ENCODE results near the gene MAP2K3. TPM values are rescaled to one million over a fixed set of nuclear protein-coding genes. Genes with fewer than 3 reads are reported as not detected.
A peak's percentile ranks its signal among the peaks of the same experiment; 100 is the strongest.

MAP2K3 gene
- total RNA-seq, 2 experiments from 2014 or later: 41.7 to 52.8 TPM

GRCh38 chr17:21289902-21290571, 5.5 kb downstream of the MAP2K3 start:
- no peak overlapping the region for H3K4me3 Mint-ChIP-seq
- DNase-seq: no peak
- no peaks in the 10 kb centered on the region for H3K9me3 Mint-ChIP-seq
- H3K4me1 Mint-ChIP-seq: peaks cover 43% of the 10 kb centered on the region
- H3K36me3 Mint-ChIP-seq (ENCODE audit: low read depth): peaks cover 11% of the 10 kb centered on the region
- ChIA-PET POLR2A (no interaction called here), CTCF (interaction anchor here (1.1 to 2.2 kb wide), 3 partner anchors 11 to 167 kb away, joined by 3 to 10 read pairs (median 3); no protein-coding TSS in a partner anchor)
- no peak overlapping the region for H3K27ac Mint-ChIP-seq
- H3K27me3 Mint-ChIP-seq: no peaks in the 10 kb centered on the region

GRCh38 chr17:21291357-21291756, 6.8 kb downstream of the MAP2K3 start:
- H3K9me3 Mint-ChIP-seq: peaks cover 2% of the 10 kb centered on the region
- no peak for DNase-seq
- CTCF ChIA-PET: interaction anchor here (2.2 kb wide), 1 partner anchor 12 kb away, joined by 10 read pairs; no protein-coding TSS in a partner anchor
- no peak overlapping the region for H3K4me3 Mint-ChIP-seq
- H3K27ac Mint-ChIP-seq: no peak overlapping the region
- H3K4me1 Mint-ChIP-seq: peaks cover 36% of the 10 kb centered on the region
- H3K27me3 Mint-ChIP-seq: no peaks in the 10 kb centered on the region
- H3K36me3 Mint-ChIP-seq (ENCODE audit: low read depth): peaks cover 3% of the 10 kb centered on the region
- POLR2A ChIA-PET: no interaction called here

- no peak for DNase-seq
- Mint-ChIP-seq H3K4me3 (no peak overlapping the region), H3K4me1 (peaks cover 31% of the 10 kb centered on the region)
These were observed 7.4 kb downstream of the MAP2K3 start for GRCh38 chr17:21291862-21292261.

GRCh38 chr17:21292867-21293830, 8.6 kb downstream of the MAP2K3 start:
- no peak for DNase-seq
- POLR2A ChIA-PET: no interaction called here
- CTCF ChIA-PET: no interaction called here
- peaks cover 2% of the 10 kb centered on the region for H3K36me3 Mint-ChIP-seq (ENCODE audit: low read depth)
- peaks cover 18% of the 10 kb centered on the region for H3K4me1 Mint-ChIP-seq
- no peak overlapping the region for H3K27ac Mint-ChIP-seq
- H3K27me3 Mint-ChIP-seq: no peaks in the 10 kb centered on the region
- H3K4me3 Mint-ChIP-seq: no peak overlapping the region
- H3K9me3 Mint-ChIP-seq: peaks cover 2% of the 10 kb centered on the region

More at GRCh38 chr17:21291862-21292261, 7.4 kb downstream of the MAP2K3 start:
- CTCF ChIA-PET: no interaction called here
- Mint-ChIP-seq H3K36me3 (ENCODE audit: low read depth) (peaks cover 2% of the 10 kb centered on the region), H3K27me3 (no peaks in the 10 kb centered on the region), H3K9me3 (peaks cover 2% of the 10 kb centered on the region), H3K27ac (no peak overlapping the region)
- POLR2A ChIA-PET: no interaction called here

- ChIA-PET CTCF (interaction anchor here (0.6 kb wide), 1 partner anchor 73 kb away, joined by 3 read pairs; no protein-coding TSS in a partner anchor), POLR2A (no interaction called here)
- Mint-ChIP-seq H3K27me3 (no peaks in the 10 kb centered on the region), H3K4me3 (no peak overlapping the region), H3K4me1 (peaks cover 12% of the 10 kb centered on the region), H3K27ac (no peak overlapping the region), H3K36me3 (ENCODE audit: low read depth) (peaks cover 2% of the 10 kb centered on the region), H3K9me3 (peaks cover 2% of the 10 kb centered on the region)
- no peak for DNase-seq
These were observed 9.3 kb downstream of the MAP2K3 start for GRCh38 chr17:21293831-21294210.

- Mint-ChIP-seq H3K9me3 (peaks cover 2% of the 10 kb centered on the region), H3K4me1 (peaks cover 10% of the 10 kb centered on the region), H3K27ac (no peak overlapping the region), H3K36me3 (ENCODE audit: low read depth) (peaks cover 5% of the 10 kb centered on the region), H3K4me3 (no peak overlapping the region), H3K27me3 (no peaks in the 10 kb centered on the region)
- DNase-seq: no peak
- ChIA-PET CTCF (interaction anchor here (0.6 to 0.9 kb wide), 2 partner anchors 14 to 74 kb away, joined by 3 read pairs; no protein-coding TSS in a partner anchor), POLR2A (no interaction called here)
These were observed 10.0 kb downstream of the MAP2K3 start for GRCh38 chr17:21294321-21295035.

- peak overlapping the region; percentile 42 for H3K27ac Mint-ChIP-seq
- CTCF ChIA-PET: interaction anchor here (0.6 to 0.9 kb wide), 2 partner anchors 15 to 209 kb away, joined by 3 to 4 read pairs; no protein-coding TSS in a partner anchor
These were observed 10.8 kb downstream of the MAP2K3 start for GRCh38 chr17:21295036-21295952.

GRCh38 chr17:21296097-21297025, 11.8 kb downstream of the MAP2K3 start:
- no peak overlapping the region for H3K4me3 Mint-ChIP-seq
- peaks cover 2% of the 10 kb centered on the region for H3K9me3 Mint-ChIP-seq
- ChIA-PET POLR2A (no interaction called here), CTCF (interaction anchor here (0.6 kb wide), 1 partner anchor 210 kb away, joined by 4 read pairs; no protein-coding TSS in a partner anchor)
- no peaks in the 10 kb centered on the region for H3K27me3 Mint-ChIP-seq
- H3K27ac Mint-ChIP-seq: no peak overlapping the region
- peaks cover 6% of the 10 kb centered on the region for H3K4me1 Mint-ChIP-seq
- peaks cover 12% of the 10 kb centered on the region for H3K36me3 Mint-ChIP-seq (ENCODE audit: low read depth)
- DNase-seq: no peak

More at GRCh38 chr17:21295036-21295952, 10.8 kb downstream of the MAP2K3 start:
- no peaks in the 10 kb centered on the region for H3K27me3 Mint-ChIP-seq
- H3K4me1 Mint-ChIP-seq: peaks cover 8% of the 10 kb centered on the region
- peaks cover 5% of the 10 kb centered on the region for H3K36me3 Mint-ChIP-seq (ENCODE audit: low read depth)
- no peak for DNase-seq
- H3K9me3 Mint-ChIP-seq: peaks cover 2% of the 10 kb centered on the region
- H3K4me3 Mint-ChIP-seq: no peak overlapping the region
- POLR2A ChIA-PET: no interaction called here

- H3K9me3 Mint-ChIP-seq: peaks cover 2% of the 10 kb centered on the region
- POLR2A ChIA-PET: no interaction called here
- CTCF ChIA-PET: interaction anchor here (1.5 kb wide), 1 partner anchor 57 kb away, joined by 3 read pairs; no protein-coding TSS in a partner anchor
- H3K4me3 Mint-ChIP-seq: no peak overlapping the region
- H3K36me3 Mint-ChIP-seq (ENCODE audit: low read depth): peaks cover 13% of the 10 kb centered on the region
- DNase-seq: no peak
- peaks cover 6% of the 10 kb centered on the region for H3K4me1 Mint-ChIP-seq
- H3K27ac Mint-ChIP-seq: no peak overlapping the region
- no peaks in the 10 kb centered on the region for H3K27me3 Mint-ChIP-seq
These were observed 12.6 kb downstream of the MAP2K3 start for GRCh38 chr17:21297026-21297520.

GRCh38 chr17:21297597-21297996, 13.1 kb downstream of the MAP2K3 start:
- Mint-ChIP-seq H3K27me3 (no peaks in the 10 kb centered on the region), H3K9me3 (peaks cover 2% of the 10 kb centered on the region), H3K4me3 (no peak overlapping the region), H3K27ac (no peak overlapping the region), H3K4me1 (peaks cover 4% of the 10 kb centered on the region), H3K36me3 (ENCODE audit: low read depth) (peaks cover 14% of the 10 kb centered on the region)
- POLR2A ChIA-PET: no interaction called here
- CTCF ChIA-PET: interaction anchor here (1.5 kb wide), 1 partner anchor 58 kb away, joined by 3 read pairs; no protein-coding TSS in a partner anchor
- DNase-seq: no peak

Data from activated CD4-positive, alpha-beta T cell treated with anti-CD3 and anti-CD28 coated beads, Interleukin-2, amount 10 ng/mL, durations not matched to agents 7 days and 5 days (primary cell).